ENCODE measurements around the gene CAMK1G. TPM values are rescaled to one million over a fixed set of nuclear protein-coding genes. Genes with fewer than 3 reads are reported as not detected.

The CAMK1G gene
- total and polyA plus RNA-seq, 2 of the 4 experiments (the other 2 are of a cell fraction), result 0.72 to 1.8 TPM

DNA sequence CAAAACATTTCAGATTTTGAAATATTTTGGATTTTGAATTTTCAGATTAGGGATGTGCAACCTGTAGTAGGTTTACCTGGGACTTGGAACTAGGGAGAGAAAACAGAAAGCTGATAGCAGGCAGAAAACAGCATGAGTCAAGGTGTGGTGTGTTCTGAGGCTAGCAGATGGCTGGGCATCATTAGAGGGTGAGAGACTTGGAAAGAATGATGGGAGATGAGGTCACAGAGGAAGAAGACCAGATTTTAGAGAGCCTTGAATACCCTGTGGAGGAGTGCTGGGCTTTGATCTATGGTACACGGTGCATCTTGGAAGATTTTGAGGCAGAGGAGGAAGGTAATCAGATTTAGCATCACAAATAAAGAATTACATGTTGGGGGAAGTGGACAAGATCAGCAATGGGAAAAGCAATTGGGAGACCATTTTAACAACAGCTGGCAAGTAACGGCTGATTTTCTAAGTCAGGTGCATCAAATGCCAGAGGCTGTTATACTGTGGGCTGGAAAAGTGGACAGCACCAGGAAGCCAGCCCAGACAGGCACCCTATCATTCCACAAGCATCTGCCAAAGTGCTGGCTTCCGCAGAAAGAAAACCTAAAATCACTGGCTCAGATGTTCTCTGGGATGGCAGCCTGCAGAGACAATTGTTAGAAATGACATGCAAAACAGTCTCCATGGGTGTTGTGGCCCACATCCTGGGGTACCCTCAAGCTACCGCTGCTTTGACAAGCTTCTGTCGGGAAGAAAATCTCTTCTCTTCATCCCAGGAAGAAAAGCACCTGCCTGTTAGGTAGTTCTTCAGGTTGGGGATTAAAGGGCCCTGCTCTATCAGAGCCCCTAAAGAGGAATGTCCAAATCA lies 30.9 kb upstream of the CAMK1G start:
- intact Hi-C loops (cut with micrococcal nuclease), result no loop called here
- Histone ChIP-seq H2BK20ac (ENCODE audit: low read depth, low read length) (no peak overlapping the region), H3K18ac (ENCODE audit: low read depth, low read length) (no peak overlapping the region), H3K56ac (ENCODE audit: extremely low read depth, insufficient read depth, low read length) (no peak overlapping the region), H2BK5ac (ENCODE audit: low read depth, low read length, poor library complexity, severe bottlenecking) (no peak overlapping the region), H3K23ac (ENCODE audit: low read depth, low read length) (no peak overlapping the region), H2BK120ac (ENCODE audit: low read depth, low read length) (no peak overlapping the region), H3K14ac (replicated peaks; ENCODE audit: low read depth, low read length) (no peak overlapping the region), H3K4me3 (ENCODE audit: insufficient read depth, low read depth, low read length) (no peak overlapping the region), H3K4ac (ENCODE audit: low read depth, low read length) (no peak overlapping the region), H3K4me2 (ENCODE audit: low read depth, low read length) (no peak overlapping the region), H2AK9ac (replicated peaks; ENCODE audit: low read depth, low read length, poor library complexity) (no peak overlapping the region), H3K27me3 (ENCODE audit: control insufficient read depth, insufficient read depth, low read length) (peaks cover 7% of the 10 kb centered on the region), H3K9ac (ENCODE audit: low read depth, low read length) (no peak overlapping the region), H2BK15ac (ENCODE audit: low read depth, low read length) (no peak overlapping the region), H3K27ac (ENCODE audit: insufficient read depth, low read length) (no peak overlapping the region), H3K79me1 (ENCODE audit: low read depth in 1 of 2, low read length in 2 of 2) (no peaks in the 10 kb centered on the region), H4K20me1 (ENCODE audit: insufficient read depth, low read length) (no peaks in the 10 kb centered on the region), H2AK5ac (ENCODE audit: low read depth, low read length) (no peak overlapping the region), H4K8ac (ENCODE audit: low read depth in 2 of 2, low read length in 2 of 2) (no peak overlapping the region), H4K91ac (ENCODE audit: insufficient read depth, low read depth, low read length) (no peak overlapping the region), H3K9me1 (ENCODE audit: insufficient read depth, low read length) (no peaks in the 10 kb centered on the region; the same call in 1 of the 2 replicates), H4K5ac (ENCODE audit: low read depth, low read length) (no peak overlapping the region), H3K36me3 (ENCODE audit: control insufficient read depth, insufficient read depth, low read length) (no peaks in the 10 kb centered on the region), H2AFZ (replicated peaks; ENCODE audit: low read length, poor library complexity) (no peak overlapping the region), H3K4me1 (ENCODE audit: control insufficient read depth, insufficient read depth, low read length) (no peaks in the 10 kb centered on the region), H3K9me3 (ENCODE audit: control insufficient read depth, insufficient read depth, low read length) (no peaks in the 10 kb centered on the region)
- 0% methylated on average over 1 of the region's 5 CpGs; no CpG with 5 or more reads in 1 of the 2 experiments for WGBS, 2 experiments (ENCODE audit: extremely low coverage in 2 of 2, insufficient read length in 1 of 2)
- dilution Hi-C loops (cut with HindIII; ENCODE audit: low sequenced_read_pairs, unreplicated experiment), result no loop called here
- TF ChIP-seq SMC3 (IDR thresholded peaks at IDR 0.05; ENCODE audit: low read depth, low read length) (no peak), RCOR1 (IDR thresholded peaks at IDR 0.05; ENCODE audit: insufficient replicate concordance, low read length) (no peak), NFE2L2 (IDR thresholded peaks at IDR 0.05; ENCODE audit: low read depth, low read length) (no peak), RAD21 (IDR thresholded peaks at IDR 0.05; ENCODE audit: low read length) (no peak), MAFK (IDR thresholded peaks at IDR 0.05; ENCODE audit: low read depth, low read length) (no peak), RFX5 (IDR thresholded peaks at IDR 0.05; ENCODE audit: low read depth, low read length) (no peak)
- TF ChIP-seq, protein P1, sequence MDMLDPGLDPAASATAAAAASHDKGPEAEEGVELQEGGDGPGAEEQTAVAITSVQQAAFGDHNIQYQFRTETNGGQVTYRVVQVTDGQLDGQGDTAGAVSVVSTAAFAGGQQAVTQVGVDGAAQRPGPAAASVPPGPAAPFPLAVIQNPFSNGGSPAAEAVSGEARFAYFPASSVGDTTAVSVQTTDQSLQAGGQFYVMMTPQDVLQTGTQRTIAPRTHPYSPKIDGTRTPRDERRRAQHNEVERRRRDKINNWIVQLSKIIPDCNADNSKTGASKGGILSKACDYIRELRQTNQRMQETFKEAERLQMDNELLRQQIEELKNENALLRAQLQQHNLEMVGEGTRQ (IDR thresholded peaks at IDR 0.05; ENCODE audit: low read depth, low read length), result no peak
- DNase-seq (no peak), ATAC-seq (ENCODE audit: low read depth) (no peak)
- no TSS peak for BruUV-seq (replicated peaks)
- POLR2A ChIA-PET (ENCODE audit: unreplicated experiment), result no interaction called here
- CTCF ChIA-PET, result interaction anchor here (0.6 kb wide), 1 partner anchor 16 kb away, joined by 4 read pairs; no protein-coding TSS in a partner anchor
- in situ Hi-C loops (cut with MboI; ENCODE audit: low sequenced_read_pairs), result no loop called here

Data from IMR-90 (cell line).